Parathyroid adenoma (tissue), 2 donors: ENCODE data around the gene NCKAP5.

Source experiments
- H2AFZ ChIP-seq: fragments of 300-600 bp; sonication (generic); one replicate; pipeline ENCODE4 v1.7.0; 2017; ENCODE audit warnings: antibody characterized with exemption, mild to moderate bottlenecking
- H3K27ac ChIP-seq: fragments of 300-600 bp; sonication (generic); one replicate; pipeline ENCODE4 v1.7.0; 2017
- H3K27me3 ChIP-seq: fragments of 300-600 bp; sonication (generic); one replicate; pipeline ENCODE4 v1.7.0; 2017; ENCODE audit warnings: low read length; ENCODE audit not compliant: control insufficient read depth, insufficient read depth
- H3K36me3 ChIP-seq: fragments of 300-600 bp; sonication (generic); one replicate; pipeline ENCODE4 v1.7.0; 2017; ENCODE audit warnings: low read length; ENCODE audit not compliant: control insufficient read depth, insufficient read depth
- H3K4me1 ChIP-seq: fragments of 300-600 bp; sonication (generic); one replicate; pipeline ENCODE4 v1.7.0; 2017; ENCODE audit warnings: control low read depth
- H3K4me2 ChIP-seq: fragments of 300-600 bp; sonication (generic); one replicate; pipeline ENCODE4 v1.7.0; 2017; ENCODE audit warnings: low read length
- H3K4me3 ChIP-seq: fragments of 300-600 bp; sonication (generic); one replicate; pipeline ENCODE4 v1.7.0; 2017; ENCODE audit warnings: low read depth, low read length
- H3K79me2 ChIP-seq: fragments of 300-600 bp; sonication (generic); one replicate; pipeline ENCODE4 v1.7.0; 2017; ENCODE audit warnings: control low read depth
- H3K9ac ChIP-seq: fragments of 300-600 bp; sonication (generic); one replicate; pipeline ENCODE4 v1.7.0; 2017; ENCODE audit warnings: mild to moderate bottlenecking
- H3K9me3 ChIP-seq: fragments of 300-600 bp; sonication (generic); one replicate; pipeline ENCODE4 v1.7.0; 2017; ENCODE audit warnings: low read length; ENCODE audit not compliant: control insufficient read depth
- TF ChIP-seq, protein P1 (sequence below): fragments of 300-600 bp; sonication (generic); IDR thresholded peaks from one replicate; pipeline ENCODE4 v1.7.0; 2017; ENCODE audit warnings: antibody characterized with exemption, mild to moderate bottlenecking
- donor health status: primary hyperparathyroidism.

Gene NCKAP5

DNA sequence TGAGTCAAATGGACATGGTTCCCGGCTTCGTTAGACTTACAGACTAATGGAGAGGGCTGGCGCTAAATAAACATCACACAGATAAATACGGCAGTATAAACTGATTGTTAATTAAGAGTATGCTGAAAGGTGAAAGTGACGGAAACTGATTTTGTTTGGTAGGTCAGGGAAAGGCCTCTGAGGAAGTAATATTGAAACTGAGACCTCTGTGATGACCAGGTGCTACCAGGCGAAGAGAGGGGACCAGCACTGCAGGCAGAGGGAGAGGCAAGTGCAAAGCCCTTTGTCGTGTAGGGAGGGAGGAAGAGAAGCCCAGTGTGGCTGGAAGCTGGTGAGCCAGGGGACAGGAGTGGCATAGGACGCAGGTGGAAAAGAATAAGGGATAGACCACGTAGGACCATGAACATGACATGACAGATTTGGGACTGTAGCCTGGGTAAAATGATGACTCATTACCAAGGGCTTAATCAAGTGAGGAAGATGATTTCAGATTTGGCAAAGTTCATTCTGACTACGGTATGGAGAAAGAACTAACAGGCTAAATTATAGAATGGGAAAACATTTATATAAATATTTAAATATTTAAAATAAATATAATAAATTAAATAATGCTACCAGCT is 433.1 kb downstream of the NCKAP5 start:
- H3K9ac ChIP-seq, result no peak overlapping the region
- H3K4me1 ChIP-seq, result peaks cover 2% of the 10 kb centered on the region
- H3K9me3 ChIP-seq, result no peaks in the 10 kb centered on the region
- no peak overlapping the region for H2AFZ ChIP-seq
- TF ChIP-seq, protein P1, sequence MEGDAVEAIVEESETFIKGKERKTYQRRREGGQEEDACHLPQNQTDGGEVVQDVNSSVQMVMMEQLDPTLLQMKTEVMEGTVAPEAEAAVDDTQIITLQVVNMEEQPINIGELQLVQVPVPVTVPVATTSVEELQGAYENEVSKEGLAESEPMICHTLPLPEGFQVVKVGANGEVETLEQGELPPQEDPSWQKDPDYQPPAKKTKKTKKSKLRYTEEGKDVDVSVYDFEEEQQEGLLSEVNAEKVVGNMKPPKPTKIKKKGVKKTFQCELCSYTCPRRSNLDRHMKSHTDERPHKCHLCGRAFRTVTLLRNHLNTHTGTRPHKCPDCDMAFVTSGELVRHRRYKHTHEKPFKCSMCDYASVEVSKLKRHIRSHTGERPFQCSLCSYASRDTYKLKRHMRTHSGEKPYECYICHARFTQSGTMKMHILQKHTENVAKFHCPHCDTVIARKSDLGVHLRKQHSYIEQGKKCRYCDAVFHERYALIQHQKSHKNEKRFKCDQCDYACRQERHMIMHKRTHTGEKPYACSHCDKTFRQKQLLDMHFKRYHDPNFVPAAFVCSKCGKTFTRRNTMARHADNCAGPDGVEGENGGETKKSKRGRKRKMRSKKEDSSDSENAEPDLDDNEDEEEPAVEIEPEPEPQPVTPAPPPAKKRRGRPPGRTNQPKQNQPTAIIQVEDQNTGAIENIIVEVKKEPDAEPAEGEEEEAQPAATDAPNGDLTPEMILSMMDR, result no peak
- no peak overlapping the region for H3K27ac ChIP-seq
- H3K27me3 ChIP-seq, result no peaks in the 10 kb centered on the region
- no peak overlapping the region for H3K4me2 ChIP-seq
- no peak overlapping the region for H3K4me3 ChIP-seq
- no peaks in the 10 kb centered on the region for H3K36me3 ChIP-seq
- no peaks in the 10 kb centered on the region for H3K79me2 ChIP-seq

DNA sequence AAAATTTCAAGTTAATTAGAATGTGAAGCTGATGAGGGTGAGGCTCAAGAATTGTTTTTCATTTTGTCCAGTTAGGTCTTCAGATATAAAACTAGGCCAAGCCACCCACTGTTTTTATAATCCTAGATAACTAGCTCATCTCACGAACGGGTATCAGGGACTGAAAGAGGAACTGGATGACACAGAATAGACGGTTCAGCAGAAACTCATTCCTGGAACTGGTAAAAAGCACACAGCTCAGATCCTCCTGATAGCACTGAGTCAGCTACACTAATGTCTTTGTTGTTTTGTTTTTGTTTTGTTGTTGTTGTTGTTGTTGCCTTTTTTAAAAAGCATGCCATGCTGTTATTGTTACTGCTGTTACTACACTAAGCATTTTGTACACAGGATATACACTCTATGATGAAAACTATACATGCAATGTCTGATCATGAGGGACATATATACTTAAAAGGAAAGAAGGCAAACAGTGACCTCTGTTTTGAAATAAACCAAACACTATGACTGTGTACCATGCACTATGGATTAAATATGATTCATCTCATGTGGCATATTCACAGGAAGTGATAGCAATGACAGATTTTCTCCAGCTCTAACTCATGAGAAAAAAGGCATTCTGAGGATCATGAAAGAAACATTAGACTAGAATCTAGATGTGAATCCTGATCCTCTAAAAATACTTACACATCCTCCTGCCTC is 437.6 kb downstream of the NCKAP5 start:
- no peak overlapping the region for H2AFZ ChIP-seq
- no peak overlapping the region for H3K4me3 ChIP-seq
- TF ChIP-seq, protein P1, result no peak
- no peak overlapping the region for H3K27ac ChIP-seq
- no peaks in the 10 kb centered on the region for H3K79me2 ChIP-seq
- no peaks in the 10 kb centered on the region for H3K27me3 ChIP-seq
- H3K4me1 ChIP-seq, result no peaks in the 10 kb centered on the region
- no peaks in the 10 kb centered on the region for H3K9me3 ChIP-seq
- H3K36me3 ChIP-seq, result no peaks in the 10 kb centered on the region
- no peak overlapping the region for H3K9ac ChIP-seq
- no peak overlapping the region for H3K4me2 ChIP-seq

DNA sequence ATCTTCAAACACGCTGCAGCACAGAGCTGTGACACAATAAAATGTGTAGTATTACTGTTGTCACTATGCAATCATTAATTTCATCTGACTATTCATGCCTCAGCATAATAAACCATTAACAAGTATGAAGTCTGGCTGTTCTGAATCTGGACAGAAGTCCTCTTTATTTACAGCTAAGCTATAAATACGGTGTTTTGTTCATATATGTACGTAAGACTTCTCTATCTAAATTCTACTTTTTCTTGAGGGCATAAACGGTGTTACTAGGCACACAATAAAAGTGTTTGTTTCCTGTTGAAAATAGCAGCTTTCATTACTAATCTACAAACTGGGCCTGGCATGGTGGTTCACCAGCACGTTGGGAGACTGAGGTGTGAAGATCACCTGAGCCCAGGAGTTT is 443.8 kb downstream of the NCKAP5 start:
- Histone ChIP-seq H3K27ac (no peak overlapping the region), H3K4me3 (no peak overlapping the region), H2AFZ (no peak overlapping the region), H3K4me1 (no peaks in the 10 kb centered on the region), H3K79me2 (no peaks in the 10 kb centered on the region), H3K4me2 (no peak overlapping the region), H3K9ac (no peak overlapping the region), H3K27me3 (no peaks in the 10 kb centered on the region), H3K9me3 (no peaks in the 10 kb centered on the region), H3K36me3 (no peaks in the 10 kb centered on the region)
- TF ChIP-seq, protein P1, result no peak

DNA sequence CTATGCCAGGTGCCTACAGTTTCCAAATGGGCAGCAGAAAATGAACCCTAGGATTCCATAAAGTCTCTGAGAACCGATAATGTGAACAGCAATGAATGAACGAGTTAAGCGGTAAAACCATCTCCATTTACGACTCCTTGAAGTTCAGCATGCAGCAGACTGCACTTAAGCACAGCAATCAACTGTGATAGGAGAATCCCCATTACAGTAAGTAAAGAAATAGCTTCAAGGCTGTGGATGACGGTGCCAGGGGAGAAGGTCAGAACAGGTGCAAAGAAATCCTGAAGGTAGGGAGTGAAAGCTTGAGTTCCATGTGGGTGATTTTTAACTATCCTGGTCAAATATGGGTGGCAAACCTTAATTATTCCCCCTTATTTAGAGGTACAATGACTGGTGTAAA is 444.4 kb downstream of the NCKAP5 start:
- no peak overlapping the region for H3K4me3 ChIP-seq
- H3K4me1 ChIP-seq, result no peaks in the 10 kb centered on the region
- H3K27me3 ChIP-seq, result no peaks in the 10 kb centered on the region
- TF ChIP-seq, protein P1, result no peak
- no peaks in the 10 kb centered on the region for H3K36me3 ChIP-seq
- H3K27ac ChIP-seq, result no peak overlapping the region
- H3K4me2 ChIP-seq, result no peak overlapping the region
- no peaks in the 10 kb centered on the region for H3K79me2 ChIP-seq
- no peaks in the 10 kb centered on the region for H3K9me3 ChIP-seq
- H2AFZ ChIP-seq, result no peak overlapping the region
- no peak overlapping the region for H3K9ac ChIP-seq

DNA sequence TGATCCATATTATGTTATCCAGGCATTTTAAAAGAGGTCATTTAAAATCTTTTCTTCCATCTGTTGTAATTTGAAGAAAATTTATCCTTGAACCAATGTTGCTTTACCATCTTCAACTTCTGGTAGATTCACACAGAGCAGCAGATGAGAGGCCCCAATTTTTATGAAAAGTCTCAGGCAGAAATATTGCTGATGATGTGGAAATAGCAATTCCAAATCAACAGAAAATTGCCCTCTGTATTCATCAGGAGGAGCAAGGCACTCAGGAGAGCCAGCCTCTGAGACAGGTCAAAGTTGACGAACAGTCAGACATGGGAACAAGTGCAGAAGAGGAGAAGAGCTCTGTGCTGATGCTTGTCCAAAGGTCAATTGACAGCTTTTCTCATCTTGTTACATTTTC is 444.9 kb downstream of the NCKAP5 start:
- Histone ChIP-seq H3K36me3 (no peaks in the 10 kb centered on the region), H2AFZ (no peak overlapping the region), H3K4me3 (no peak overlapping the region), H3K9me3 (no peaks in the 10 kb centered on the region), H3K9ac (no peak overlapping the region), H3K27me3 (no peaks in the 10 kb centered on the region), H3K4me2 (no peak overlapping the region), H3K79me2 (no peaks in the 10 kb centered on the region), H3K27ac (no peak overlapping the region), H3K4me1 (no peaks in the 10 kb centered on the region)
- TF ChIP-seq, protein P1, result no peak
